ENCODE data around the gene SFXN3. TPM values are rescaled to one million over a fixed set of nuclear protein-coding genes. Genes with fewer than 3 reads are reported as not detected.
A peak's percentile ranks its signal among the peaks of the same experiment; 100 is the strongest.

Gene SFXN3
- total RNA-seq, 1 donor from 2014 or later, result 81.0 TPM

DNA sequence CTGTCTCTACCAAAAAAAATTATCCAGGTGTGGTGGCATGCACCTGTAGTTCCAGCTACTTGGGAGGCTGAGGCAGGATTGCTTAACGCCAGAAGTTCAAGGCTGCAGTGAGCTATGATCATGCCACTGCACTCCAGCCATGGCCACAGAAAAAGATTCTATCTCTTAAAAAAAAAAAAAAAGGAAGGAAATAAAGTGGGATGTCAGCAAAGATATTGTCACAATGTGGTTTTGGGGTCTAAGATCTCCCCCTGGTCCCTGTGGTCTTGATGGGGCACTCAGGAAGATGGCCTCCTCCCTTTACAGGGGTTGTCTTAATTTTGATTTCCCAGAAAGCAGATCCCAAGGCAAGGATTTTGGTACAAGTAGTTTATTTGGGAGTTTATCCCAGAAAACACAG is 23.3 kb downstream of the SFXN3 start:
- no peaks in the 10 kb centered on the region for H3K9me3 Mint-ChIP-seq (ENCODE audit: unreplicated experiment)
- DNase-seq (ENCODE audit: extremely low spot score, unreplicated experiment), result no peak
- peaks cover 10% of the 10 kb centered on the region for H3K4me1 Mint-ChIP-seq (ENCODE audit: unreplicated experiment)
- TF ChIP-seq, protein P1, sequence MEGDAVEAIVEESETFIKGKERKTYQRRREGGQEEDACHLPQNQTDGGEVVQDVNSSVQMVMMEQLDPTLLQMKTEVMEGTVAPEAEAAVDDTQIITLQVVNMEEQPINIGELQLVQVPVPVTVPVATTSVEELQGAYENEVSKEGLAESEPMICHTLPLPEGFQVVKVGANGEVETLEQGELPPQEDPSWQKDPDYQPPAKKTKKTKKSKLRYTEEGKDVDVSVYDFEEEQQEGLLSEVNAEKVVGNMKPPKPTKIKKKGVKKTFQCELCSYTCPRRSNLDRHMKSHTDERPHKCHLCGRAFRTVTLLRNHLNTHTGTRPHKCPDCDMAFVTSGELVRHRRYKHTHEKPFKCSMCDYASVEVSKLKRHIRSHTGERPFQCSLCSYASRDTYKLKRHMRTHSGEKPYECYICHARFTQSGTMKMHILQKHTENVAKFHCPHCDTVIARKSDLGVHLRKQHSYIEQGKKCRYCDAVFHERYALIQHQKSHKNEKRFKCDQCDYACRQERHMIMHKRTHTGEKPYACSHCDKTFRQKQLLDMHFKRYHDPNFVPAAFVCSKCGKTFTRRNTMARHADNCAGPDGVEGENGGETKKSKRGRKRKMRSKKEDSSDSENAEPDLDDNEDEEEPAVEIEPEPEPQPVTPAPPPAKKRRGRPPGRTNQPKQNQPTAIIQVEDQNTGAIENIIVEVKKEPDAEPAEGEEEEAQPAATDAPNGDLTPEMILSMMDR (IDR thresholded peaks at IDR 0.05), result no peak
- peaks cover 4% of the 10 kb centered on the region for H3K27me3 Mint-ChIP-seq (ENCODE audit: unreplicated experiment)
- H3K27ac Mint-ChIP-seq (ENCODE audit: unreplicated experiment), result no peak overlapping the region
- no peak overlapping the region for H3K4me3 Mint-ChIP-seq (ENCODE audit: unreplicated experiment)
- H3K36me3 Mint-ChIP-seq (ENCODE audit: unreplicated experiment), result no peaks in the 10 kb centered on the region

DNA sequence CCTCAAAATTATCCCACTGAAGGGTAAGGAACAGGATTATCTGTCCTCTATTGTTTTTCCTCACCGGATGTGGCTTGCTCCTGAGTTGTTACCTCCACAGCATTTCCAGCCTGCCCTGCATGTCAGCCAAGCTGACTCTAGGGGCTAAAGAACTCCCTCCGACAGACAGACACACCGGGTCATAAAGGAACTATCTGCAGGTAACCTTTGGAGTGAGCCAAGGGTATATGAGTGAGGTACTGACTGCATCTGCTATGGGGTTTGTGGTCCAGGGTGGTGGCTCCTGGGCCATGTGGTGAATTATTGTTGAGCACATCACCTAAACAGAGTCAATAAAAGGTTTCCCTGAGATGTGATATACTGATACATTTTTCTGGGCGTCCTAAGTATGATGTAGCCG is 23.8 kb downstream of the SFXN3 start:
- Mint-ChIP-seq H3K27ac (ENCODE audit: unreplicated experiment) (no peak overlapping the region), H3K4me3 (ENCODE audit: unreplicated experiment) (no peak overlapping the region), H3K27me3 (ENCODE audit: unreplicated experiment) (no peaks in the 10 kb centered on the region), H3K4me1 (ENCODE audit: unreplicated experiment) (peaks cover 16% of the 10 kb centered on the region), H3K36me3 (ENCODE audit: unreplicated experiment) (no peaks in the 10 kb centered on the region), H3K9me3 (ENCODE audit: unreplicated experiment) (no peaks in the 10 kb centered on the region)
- no peak for DNase-seq (ENCODE audit: extremely low spot score, unreplicated experiment)
- TF ChIP-seq, protein P1 (IDR thresholded peaks at IDR 0.05), result no peak

DNA sequence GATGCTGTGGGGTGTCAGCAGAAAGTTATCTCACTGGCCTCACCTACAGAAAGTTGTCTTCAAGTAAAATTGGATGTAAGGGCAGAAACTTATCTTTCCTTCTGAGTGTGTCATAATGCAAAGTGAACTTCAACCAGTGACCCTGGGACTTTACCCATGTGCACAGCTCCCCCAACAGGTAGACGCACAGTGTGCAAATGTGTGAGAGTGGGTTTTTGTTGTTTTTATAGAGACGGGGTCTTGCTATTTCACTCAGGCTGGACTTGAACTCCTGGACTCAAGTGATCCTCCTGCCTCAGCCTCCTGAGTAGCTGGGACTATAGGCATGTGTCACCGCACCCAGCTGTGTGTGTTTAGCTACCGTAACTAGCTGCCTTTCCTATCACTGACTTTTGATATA is 24.4 kb downstream of the SFXN3 start:
- Mint-ChIP-seq H3K4me1 (ENCODE audit: unreplicated experiment) (peaks cover 17% of the 10 kb centered on the region), H3K36me3 (ENCODE audit: unreplicated experiment) (no peaks in the 10 kb centered on the region), H3K27me3 (ENCODE audit: unreplicated experiment) (no peaks in the 10 kb centered on the region), H3K27ac (ENCODE audit: unreplicated experiment) (no peak overlapping the region), H3K4me3 (ENCODE audit: unreplicated experiment) (no peak overlapping the region), H3K9me3 (ENCODE audit: unreplicated experiment) (no peaks in the 10 kb centered on the region)
- TF ChIP-seq, protein P1 (IDR thresholded peaks at IDR 0.05), result peak; percentile 9
- DNase-seq (ENCODE audit: extremely low spot score, unreplicated experiment), result no peak

DNA sequence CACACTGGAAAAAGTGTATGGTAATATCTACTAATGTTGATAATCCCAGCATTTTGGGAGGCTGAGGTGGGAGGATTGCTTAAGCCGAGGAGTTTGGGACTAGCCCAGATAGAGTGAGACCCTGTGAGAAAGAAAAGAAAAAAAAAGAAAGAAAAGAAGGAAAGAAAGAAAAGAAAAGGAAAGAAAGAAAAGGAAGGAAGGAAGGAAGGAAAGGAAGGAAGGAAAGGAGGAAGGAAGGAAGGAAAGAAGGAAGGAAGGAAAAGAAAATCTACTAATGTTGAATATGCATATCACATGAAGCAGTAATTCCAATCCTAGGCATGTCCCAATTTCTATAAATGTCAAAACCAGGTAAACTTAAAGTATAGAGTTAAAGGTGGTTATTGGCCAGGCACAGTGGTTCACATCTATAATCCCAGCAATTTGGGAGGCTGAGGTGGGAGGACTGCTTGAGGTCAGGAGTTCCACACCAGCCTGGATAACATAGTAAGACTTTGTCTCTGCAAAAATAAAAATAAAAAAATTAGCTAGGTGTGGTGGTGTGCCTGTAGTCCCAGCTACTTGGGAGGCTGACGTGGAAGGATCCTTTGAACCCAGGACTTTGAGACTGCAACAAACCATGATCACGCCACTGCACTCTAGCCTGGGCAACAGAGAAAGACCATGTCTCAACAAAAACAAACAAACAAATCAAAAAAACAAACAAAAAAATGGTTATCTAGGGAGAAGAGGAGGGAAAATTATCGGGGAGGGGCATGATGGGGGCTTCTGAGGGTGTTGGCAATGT is 25.5 kb downstream of the SFXN3 start:
- TF ChIP-seq, protein P1 (IDR thresholded peaks at IDR 0.05), result no peak
- Mint-ChIP-seq H3K4me1 (ENCODE audit: unreplicated experiment) (peaks cover 11% of the 10 kb centered on the region), H3K4me3 (ENCODE audit: unreplicated experiment) (no peak overlapping the region), H3K27ac (ENCODE audit: unreplicated experiment) (no peak overlapping the region), H3K27me3 (ENCODE audit: unreplicated experiment) (no peaks in the 10 kb centered on the region), H3K36me3 (ENCODE audit: unreplicated experiment) (no peaks in the 10 kb centered on the region), H3K9me3 (ENCODE audit: unreplicated experiment) (no peaks in the 10 kb centered on the region)
- no peak for DNase-seq (ENCODE audit: extremely low spot score, unreplicated experiment)

DNA sequence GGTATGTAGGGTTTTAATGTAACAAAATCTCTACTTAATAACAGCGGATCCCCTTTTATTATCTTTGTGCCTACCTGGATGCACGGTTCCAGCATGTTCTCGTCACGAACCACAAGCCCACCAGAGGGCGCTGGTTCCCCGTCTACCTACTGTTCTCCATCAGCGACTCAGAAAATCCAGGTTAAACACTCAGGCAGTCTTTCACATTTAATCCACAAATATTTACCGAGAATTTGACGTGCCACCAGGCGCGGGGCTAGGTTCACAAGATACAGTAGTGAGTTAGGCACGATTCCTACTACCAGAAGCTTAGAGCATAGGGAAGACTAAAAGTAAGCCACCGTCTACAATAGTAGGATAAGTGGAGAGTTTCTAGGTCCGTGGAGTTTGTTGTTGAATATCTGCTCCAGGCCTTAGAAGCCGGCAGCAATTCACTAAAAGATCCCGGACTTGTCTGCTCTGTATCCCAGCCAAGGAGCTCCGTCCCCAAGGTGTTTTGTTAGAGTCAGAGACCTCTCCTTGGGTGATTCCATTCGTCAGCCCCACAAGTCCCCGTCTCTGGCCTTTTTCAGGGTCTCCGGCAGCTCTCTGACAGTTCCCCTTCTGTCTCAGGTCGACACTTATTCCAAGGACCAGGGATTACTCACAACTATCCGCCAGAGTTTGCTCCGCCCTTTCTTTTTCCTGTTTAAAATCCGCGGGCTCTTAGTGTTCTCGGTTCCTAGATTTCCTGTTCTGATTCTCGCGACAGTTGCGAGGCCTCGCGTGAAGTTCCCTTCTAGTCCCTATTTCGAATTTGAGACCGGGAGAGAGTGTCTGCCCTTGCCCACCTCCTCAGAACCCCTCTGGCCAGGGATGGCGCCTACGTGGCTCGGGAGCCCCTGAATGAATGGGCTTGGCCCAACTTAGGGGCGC is 29.3 kb downstream of the SFXN3 start:
- Mint-ChIP-seq H3K4me3 (ENCODE audit: unreplicated experiment) (peak overlapping the region; percentile 87), H3K9me3 (ENCODE audit: unreplicated experiment) (no peaks in the 10 kb centered on the region), H3K27ac (ENCODE audit: unreplicated experiment) (peak overlapping the region; percentile 98), H3K4me1 (ENCODE audit: unreplicated experiment) (peaks cover 40% of the 10 kb centered on the region), H3K36me3 (ENCODE audit: unreplicated experiment) (no peaks in the 10 kb centered on the region), H3K27me3 (ENCODE audit: unreplicated experiment) (no peaks in the 10 kb centered on the region)
- DNase-seq (ENCODE audit: extremely low spot score, unreplicated experiment), result peak; percentile 92
- TF ChIP-seq, protein P1 (IDR thresholded peaks at IDR 0.05), result peak; percentile 93

Measured in osteocyte (in vitro differentiated cells).